ENCODE data around the gene PROX1.

The PROX1 gene

DNA sequence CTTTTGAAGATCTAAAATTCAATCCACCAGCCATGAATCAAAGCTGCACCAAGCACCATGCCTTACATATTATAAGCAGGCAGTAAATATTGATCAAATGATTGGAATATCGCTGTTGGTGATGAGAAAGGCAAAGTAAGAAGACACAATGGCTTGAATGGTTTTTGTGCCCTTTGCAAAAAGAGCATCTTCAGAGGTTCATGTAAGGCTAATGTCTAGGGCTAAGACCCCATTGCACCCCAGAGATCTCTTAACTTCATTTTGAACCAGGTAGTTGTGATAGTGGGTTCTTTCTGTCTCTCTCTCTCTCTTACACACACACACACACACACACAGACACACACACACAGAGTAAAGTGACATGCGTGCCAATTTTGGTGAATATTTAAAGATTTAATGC is 12.0 kb downstream of the PROX1 start:
- DNase-seq (ENCODE audit: low read depth) = no peak

DNA sequence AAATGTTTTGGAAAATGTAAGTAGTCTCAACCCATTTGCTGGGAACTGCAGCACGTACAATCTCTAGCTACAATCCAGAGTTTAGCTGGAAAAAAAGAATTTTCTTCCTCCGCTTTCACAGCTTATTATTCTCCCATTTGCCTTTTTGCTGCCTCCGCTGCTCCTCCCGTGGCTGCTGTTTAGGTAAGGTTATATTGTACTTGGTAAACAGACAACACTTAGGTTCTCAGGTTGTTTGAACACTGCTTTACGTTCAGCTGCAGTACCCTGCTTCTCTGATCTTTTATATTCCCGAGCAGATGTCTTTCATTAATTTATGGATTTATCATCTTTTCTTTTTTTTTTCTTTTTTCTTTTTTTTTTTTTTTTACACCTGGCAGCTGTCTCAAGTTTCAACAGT is 14.3 kb downstream of the PROX1 start:
- no peak for DNase-seq (ENCODE audit: low read depth)

DNA sequence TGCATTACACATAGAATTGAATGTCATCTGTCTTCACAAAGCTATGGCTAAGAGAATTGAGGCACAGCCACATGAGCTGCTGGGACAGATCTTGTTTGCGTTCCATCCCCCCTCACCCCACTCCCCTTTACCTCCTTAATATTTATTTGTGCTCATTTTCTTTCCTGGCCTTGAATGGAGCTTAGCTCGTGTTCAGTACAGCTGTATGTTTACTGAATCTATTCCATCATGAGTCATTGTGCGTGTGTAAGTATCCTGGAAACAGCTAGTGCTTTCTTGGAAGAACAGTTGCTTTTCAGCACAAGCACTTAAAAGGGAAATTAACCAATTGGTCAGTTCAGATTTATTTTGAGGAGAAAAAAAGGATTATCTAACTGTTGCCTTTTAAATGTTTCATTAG is 14.7 kb downstream of the PROX1 start:
- no peak for DNase-seq (ENCODE audit: low read depth)

DNA sequence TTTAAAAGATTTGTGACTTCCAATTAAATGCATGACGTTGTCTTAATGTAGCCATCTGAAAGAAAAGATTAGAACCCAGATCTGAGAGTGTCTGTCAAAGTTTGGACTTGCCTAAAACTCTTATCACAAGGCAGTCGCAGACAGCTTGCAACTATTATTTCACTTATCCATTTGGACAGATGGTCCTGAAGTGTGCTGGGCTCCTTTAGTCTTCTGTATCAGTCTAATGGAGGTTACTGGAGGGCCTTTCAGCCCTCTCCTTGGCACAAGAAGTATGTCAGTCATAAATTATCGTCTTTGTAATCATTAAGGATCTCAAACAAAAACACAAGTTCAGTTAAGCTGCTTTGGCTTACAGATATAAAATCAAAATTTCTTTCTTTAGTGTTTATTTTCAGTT is 15.5 kb downstream of the PROX1 start:
- no peak for DNase-seq (ENCODE audit: low read depth)

DNA sequence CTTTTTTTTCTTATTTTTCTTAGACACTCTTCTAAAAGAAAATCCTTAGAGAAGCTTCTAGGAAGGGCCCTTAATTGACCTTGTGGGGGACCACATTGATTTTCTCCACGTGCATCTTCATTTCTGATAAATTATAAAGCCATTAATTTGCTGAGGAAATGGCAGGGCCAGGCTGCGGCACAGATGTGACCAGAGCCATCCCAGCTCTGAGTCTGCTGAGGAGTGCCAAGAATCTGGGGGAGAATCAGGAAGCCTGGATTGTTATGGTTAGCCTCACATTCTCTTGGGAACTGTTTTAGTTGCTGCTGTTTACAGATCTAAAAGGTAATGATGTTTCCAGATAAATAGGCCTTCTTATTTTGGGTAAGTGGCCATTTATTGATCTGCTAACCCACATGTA is 16.2 kb downstream of the PROX1 start:
- no peak for DNase-seq (ENCODE audit: low read depth)

DNA sequence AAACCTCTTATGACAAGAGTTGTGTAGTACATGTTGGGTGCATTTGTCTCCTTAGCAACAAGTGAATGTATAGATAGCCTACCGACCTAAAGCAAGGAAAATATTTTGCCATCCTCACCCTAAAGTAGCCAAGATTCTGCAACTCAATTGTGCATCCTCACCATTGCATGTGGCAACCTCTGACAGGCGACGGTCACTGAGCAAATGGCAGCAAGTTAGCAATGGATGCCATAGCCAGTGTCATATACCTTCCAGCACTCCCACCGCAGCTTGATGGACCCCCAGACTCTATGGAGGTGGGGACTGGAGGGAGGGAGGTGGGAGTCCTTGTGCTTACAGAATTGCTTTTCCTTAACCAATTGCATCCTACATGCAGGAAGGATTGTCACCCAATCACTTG is 17.0 kb downstream of the PROX1 start:
- no peak for DNase-seq (ENCODE audit: low read depth)

DNA sequence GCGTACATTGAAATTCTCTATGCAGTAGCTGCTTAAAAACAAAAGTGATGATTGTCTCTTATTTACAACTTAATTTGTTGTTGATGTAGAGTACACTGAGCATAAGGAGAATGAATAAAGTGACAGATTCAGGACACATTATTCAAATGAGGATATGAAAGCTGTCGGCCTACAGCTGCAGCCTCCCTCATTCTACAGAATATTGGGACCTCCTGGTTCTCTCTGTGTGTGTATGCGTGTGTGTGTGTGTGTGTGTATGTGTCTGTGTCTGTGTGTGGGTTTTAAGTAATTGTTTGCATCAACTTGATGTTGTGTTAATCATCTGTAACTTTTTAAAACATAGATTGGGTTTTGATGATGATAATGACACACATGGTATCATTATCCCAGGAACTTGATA is 17.9 kb downstream of the PROX1 start:
- no peak for DNase-seq (ENCODE audit: low read depth)

DNA sequence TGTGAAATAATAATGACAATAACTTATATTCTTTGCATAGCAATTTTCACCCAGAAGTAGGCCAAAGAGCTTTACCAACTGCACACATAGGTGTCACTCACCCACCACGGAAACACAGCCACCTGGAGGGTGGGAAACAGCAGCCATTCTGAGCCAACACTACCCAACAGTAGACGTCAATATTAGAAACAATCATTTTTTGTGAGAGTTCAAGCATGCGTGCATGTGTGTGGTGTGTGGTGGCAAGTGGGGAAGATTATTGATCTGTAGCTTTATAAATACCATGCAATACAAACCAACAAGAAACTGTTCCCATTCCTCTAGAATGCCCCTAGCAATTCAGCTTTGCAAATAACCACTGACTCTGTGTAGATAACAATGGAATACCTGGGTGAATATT is 19.1 kb downstream of the PROX1 start:
- no peak for DNase-seq (ENCODE audit: low read depth)

DNA sequence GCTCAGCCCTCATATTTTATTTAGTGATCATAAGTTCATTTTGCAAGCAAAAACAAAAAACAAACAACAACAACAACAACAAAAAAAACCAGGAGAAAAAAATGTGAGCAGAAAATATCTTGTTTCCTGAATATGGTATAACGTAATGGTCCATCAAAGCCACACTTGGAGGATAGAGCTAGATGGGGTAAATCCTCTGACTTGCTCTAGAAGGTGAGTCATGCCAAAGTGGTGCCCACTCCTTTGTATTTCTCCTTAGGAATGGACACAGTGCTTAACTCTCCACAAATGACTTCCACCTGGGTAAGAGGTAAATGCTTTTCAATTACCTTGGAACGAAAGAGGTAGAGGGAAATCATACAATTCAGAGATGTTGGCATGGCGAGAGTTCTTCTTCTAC is 20.6 kb downstream of the PROX1 start:
- DNase-seq (ENCODE audit: low read depth) = no peak

DNA sequence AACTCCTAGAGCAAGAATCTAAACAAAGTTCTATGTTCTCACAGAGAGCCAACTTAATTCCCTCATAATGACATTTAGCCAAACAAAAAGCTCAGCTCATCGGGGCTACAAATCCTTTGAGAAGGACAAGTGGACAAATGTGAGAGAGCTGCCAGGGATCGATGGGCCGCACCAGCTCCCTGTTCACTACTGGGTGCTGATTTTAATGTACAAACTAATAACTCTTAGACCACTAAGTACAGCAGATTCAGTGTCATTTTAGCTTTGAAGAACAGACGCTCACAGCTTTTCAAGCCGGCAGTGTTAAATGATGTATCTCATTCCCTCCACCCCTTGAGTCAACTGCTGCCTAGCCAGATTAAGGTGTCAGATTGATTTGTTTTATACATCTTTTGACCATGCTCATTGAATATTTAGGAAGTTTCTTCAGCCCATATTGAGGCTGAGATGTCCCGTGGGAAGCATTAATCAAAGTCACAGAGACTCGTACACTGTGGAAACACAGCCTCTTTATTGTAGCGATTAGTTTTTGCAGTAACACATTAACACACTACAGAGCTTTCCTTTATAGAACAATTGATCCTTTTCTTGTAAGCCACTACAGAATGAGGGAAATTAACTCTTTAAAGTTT is 21.1 kb downstream of the PROX1 start:
- DNase-seq (ENCODE audit: low read depth) = no peak

DNA sequence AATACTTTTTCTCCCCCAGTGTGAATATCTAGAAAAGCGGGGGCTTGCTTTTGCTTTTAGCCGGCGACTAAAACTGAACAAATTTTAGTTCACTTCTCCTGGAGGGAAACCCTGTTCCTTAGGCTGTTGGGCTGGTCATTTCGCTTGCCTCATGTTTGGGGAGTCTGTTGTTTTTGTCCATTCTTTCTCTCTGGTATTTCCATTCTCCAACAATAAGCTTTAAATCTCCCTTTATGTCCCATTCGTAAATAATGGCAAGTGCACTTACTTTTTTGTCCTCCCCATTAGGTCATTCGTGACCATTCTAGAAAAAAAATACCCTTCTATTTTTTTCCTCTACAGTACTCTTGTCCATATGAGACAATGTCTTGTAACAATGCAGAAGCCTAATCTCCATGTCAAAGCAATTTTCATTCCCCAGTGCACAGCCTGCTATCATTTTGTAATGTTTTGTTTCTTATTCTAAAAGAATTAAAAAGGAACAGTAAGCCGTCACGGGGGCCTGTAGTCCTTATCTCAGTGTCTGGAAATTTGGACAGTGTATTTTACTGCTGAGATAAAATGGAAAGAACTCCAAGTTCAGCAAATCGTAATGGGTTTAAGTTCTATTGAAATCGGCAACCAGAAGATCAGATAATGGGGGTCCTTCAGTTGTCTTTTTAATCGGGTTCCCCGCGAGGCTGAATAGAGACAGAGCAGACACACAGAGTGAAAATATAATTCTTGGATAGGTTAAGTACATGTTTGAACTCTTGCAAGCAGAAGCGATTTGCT is 21.8 kb downstream of the PROX1 start:
- no peak for DNase-seq (ENCODE audit: low read depth)

DNA sequence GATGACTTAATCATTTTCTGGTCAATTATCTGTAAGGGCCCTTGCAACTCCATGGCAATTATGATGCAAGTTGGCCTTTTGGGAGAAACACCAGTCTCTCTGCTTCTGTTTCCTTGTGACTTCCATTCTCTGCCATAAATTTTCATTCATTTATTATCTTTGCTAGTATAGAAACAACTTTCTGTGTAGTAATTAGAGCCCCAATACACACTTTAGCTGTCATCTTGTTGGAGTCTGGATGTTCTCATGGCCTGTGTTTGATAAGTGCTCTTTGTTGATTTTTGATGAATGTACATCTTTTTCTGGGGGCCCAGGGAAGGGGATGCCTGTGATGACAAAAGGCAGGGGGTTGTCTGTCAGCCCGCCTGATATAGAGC is 22.4 kb downstream of the PROX1 start:
- DNase-seq (ENCODE audit: low read depth) = no peak

DNA sequence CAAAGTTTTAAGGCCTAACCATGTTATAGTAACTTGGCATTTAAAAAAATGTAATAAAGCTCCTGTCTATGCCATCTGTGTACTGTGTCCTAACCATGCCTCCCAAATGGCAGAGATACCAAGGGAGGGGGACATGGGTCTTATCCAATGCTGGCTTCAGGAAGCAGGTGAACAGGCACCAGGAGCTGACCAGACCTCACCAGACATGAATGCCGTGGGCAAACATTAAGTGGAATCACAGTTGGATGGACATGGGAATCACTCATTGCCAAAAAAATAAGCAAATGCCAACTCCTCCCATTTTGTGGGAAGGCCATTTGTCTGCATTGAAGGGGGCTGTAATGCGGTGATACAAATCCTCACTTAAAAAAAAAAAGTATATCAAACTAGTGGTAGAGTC is 22.9 kb downstream of the PROX1 start:
- no peak for DNase-seq (ENCODE audit: low read depth)

DNA sequence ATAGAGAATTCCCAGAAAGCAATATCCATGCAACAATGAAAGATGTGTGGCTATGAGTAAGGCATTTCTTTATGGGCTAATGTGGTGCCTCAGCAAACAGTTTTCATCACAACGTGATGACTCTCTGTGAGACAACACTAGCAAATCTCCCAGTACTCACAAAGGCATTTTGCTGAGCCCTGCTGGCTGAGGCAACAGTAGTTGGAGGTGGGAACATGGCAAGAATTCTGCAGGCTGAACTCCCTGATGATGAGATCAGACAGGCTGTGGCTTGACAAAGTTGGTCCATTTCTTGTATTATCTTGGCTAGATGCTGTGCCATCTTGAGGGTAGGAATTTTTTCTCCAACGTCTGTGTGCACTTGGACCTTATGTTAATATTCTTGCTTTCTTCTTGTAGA is 24.6 kb downstream of the PROX1 start:
- no peak for DNase-seq (ENCODE audit: low read depth)

DNA sequence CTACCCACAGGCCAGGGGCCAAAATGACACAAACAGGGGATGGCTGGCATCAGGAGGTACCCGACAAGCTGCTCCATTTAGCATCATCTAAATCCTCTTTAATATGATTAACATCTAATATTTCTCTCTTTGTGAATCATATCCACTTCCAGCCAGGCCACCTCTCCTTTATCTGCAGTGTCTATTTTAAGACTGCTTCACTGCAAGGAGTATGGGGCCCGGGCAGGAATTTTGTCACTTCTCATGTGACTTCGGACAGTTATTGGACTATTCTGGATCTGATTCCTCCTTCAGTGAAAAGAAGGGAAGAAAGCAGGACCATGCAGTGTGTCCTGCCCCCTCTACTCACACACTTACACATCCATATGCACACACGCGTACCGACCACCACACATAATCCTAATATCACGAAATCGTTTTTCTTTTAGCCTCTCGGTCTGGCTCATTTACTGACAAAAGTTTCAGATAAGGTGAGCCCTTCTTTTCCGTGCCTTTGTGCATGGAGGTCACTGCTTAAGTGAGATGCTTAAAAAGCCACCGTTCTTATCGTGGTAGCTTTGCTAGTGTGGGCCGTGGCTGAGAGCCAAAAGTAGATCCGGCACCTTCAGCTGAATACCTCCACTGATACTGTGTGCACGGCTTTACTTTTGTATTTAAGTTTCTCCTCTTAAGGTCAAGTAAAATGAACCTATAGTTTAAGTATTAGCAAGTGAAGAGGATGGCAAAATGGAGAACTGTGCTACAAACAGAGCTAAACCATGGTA is 26.0 kb downstream of the PROX1 start:
- DNase-seq (ENCODE audit: low read depth) = no peak

DNA sequence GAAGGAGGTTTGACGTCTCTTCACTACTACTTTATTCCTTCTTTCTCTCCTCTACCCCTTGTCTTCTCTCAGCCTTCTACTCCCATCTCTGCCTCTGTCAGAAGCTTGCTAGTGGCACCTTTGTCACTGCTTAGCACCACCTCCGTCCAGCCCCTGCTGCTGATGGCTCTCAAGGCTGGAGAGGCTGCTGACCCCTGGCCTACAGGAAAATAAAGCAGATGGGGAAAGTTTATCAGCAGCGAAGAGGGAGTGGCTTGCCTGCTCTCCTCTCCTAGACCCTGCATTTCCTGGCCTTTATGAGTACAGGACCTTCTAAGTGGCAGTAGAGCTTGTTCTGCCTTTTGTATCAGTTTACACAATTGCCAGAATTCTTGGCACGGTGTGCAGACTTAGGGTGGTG is 27.0 kb downstream of the PROX1 start:
- no peak for DNase-seq (ENCODE audit: low read depth)

DNA sequence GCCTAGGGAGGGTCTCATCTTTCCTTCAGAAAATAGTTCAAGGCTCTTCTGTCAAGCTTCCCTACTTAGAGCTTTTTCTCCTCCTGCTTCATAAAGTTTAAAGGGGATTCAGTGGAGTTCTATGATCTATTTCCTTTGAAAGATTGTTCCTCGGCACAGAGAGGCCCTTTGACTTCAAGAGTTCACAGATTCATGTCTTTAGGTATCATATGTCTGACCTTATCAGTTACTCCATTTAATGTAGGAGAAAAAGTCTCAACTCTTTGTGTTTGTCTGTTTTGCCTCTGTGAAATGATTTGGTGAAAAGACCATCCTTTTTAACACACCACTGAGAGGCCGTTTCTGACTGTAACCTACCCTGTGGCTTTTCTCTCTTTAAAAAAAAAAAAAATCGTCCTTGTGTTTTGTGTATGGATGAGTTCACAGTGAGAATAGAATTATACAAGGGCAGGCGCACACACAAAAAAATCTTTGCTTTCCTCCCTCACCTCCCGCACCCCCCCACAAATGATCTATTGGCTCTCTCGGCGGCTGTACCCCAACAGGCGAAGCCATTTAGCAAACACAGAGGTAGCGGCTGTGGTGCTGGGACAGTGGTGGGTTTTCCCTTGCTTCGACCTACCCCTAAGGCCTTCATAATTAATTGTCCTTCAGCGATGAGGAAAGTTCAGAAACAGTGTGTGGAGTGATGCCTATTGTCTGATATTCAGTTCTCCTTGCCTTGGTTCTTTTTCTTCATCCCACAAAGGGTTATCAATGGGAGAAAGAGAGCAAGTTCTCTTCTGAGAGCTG is 29.6 kb downstream of the PROX1 start:
- no peak for DNase-seq (ENCODE audit: low read depth)

DNA sequence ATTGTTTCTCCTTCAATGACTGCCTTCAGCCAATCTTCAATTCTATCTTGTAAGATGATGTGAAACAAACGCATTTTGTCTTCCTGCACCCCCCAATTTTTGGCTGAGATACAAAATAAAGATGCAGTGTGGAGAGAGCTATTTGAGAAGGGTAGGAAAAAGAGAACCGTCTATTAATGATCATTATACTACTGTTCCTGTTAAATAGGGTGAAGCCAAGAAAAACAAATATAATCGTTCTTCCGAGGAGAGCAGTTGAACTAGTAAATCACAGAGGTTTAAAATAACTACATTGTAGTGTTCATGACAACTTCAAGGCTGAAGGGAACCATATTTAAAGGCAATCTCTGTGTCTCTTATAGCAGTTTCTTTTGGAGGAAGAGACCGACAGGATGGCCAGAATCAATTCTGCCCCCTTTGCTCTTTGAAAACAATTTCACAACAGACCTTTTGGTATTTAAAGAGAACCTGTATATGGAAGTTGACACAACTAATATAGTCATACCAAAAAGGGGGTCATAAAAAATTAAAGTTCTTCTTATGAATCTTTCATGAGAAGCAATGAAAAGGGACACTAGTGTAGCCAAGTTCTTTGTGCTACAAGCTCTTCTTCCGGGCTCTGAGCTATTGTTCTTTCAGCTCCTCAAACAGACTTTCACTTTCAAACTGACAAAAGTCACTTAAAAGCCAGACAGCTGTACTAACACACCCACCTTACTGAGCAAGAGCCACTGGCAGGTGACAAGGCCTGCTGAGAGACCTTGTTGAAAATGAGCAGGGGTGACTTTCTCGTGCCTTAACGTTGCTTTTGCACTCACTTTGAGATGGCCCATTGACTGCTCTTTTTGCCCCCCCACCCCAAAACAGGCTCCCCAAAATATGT is 30.9 kb downstream of the PROX1 start:
- no peak for DNase-seq (ENCODE audit: low read depth)

DNA sequence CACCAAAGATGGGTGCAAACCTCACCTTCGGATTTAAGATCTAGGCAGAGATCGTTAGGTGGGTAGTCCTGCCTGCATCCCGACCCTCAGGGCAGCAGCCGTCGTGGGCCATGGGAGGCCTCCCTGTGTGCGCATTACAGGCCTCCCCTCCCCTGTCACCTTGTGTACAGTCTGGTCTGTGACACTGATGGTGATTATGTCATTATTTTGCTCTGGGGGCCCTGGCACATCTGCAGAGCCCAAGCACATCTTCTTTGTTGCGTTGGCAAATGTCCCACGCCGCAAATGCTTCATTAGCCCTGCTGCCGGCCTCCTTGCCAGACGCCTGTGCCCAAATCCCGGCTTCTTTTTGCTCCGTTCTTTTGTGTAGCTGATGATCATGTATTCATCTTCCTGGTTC is 31.7 kb downstream of the PROX1 start:
- no peak for DNase-seq (ENCODE audit: low read depth)

DNA sequence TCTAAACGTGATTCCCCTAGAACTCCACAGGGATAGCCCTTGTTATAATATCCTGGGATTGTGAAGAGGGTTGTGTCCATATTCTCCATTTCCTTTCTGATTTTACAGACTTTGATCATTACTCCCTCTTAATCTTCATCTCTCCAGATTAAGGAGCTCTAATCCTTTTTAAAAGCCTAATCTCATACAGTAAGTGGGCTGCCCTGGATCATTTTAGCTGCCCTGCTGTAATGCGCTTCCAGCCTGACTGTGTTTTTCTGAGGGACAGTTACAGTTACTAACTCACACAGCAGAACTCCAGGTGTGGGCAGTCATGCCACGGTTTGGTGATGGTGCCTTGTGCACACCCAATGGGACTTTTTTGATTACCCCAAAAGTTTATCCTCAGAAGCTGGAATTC is 33.5 kb downstream of the PROX1 start:
- no peak for DNase-seq (ENCODE audit: low read depth)

DNA sequence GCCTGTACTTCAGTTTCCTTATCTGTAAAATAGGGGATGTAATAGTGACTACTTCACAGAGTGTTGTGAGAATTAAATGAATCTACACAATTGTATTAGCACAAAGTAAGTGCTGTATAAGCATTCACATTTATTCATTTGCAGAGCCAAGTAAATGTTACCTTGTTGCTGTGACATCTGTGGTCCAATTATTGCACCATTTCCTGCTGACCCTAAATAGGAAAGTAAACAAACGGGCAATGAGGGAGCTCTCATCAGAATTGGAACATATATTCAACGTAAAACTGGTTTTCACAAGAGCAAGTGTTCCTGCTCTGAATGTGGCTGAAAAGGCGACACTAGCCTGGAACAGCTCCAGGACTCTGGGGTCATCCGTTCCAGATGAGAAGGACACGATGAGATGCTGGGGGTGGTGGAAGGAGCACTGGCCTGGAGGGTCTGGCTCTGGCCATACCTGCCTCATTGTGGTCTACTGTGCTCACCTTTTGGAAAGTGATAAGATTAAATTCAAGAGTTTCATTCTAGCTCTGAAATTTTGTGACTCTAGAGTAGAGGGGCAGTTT is 34.5 kb downstream of the PROX1 start:
- no peak for DNase-seq (ENCODE audit: low read depth)
